Suprapubic skin (tissue), 4 donors: ENCODE data around the gene METRNL. TPM values are rescaled to one million over a fixed set of nuclear protein-coding genes. Genes with fewer than 3 reads are reported as not detected.

Experiments
- DNase-seq, 2 donors: peaks; one replicate each; pipeline ENCODE4 v3.0.0-alpha.2; 2019; ENCODE audit warnings: low spot score in 2 of 2
- H3K27ac ChIP-seq: fragments of 200-600 bp; sonication (generic); one replicate; pipeline ENCODE4 v1.5.1; 2019
- H3K27me3 ChIP-seq: fragments of 200-600 bp; sonication (generic); one replicate; pipeline ENCODE4 v1.5.1; 2019
- H3K36me3 ChIP-seq: fragments of 200-600 bp; sonication (generic); one replicate; pipeline ENCODE4 v1.5.1; 2019
- H3K4me1 ChIP-seq: fragments of 200-600 bp; sonication (generic); one replicate; pipeline ENCODE4 v1.5.1; 2019
- H3K4me3 ChIP-seq: fragments of 200-600 bp; sonication (generic); one replicate; pipeline ENCODE4 v1.5.1; 2019; ENCODE audit warnings: mild to moderate bottlenecking
- H3K9me3 ChIP-seq: fragments of 200-600 bp; sonication (generic); one replicate; pipeline ENCODE4 v1.5.1; 2019
- CTCF ChIP-seq, 2 donors: fragments of 200-600 bp in 1 of 2; fragments of 450-650 bp in 1 of 2; sonication (generic) in 1 of 2; IDR thresholded peaks; one replicate each; pipeline ENCODE4 v1.5.1; 2016 to 2019; ENCODE audit warnings: antibody characterized with exemption in 2 of 2, mild to moderate bottlenecking in 1 of 2, moderate library complexity in 1 of 2
- EP300 ChIP-seq: sonication (generic); formaldehyde crosslinking; IDR thresholded peaks from one replicate; pipeline ENCODE4 v1.6.1; 2017; ENCODE audit warnings: antibody characterized with exemption
- POLR2A ChIP-seq, 2 donors: fragments of 450-650 bp; IDR thresholded peaks; one replicate each; pipeline ENCODE4 v1.6.1; 2017; ENCODE audit warnings: antibody characterized with exemption in 2 of 2, mild to moderate bottlenecking in 2 of 2, moderate library complexity in 2 of 2
- POLR2AphosphoS5 ChIP-seq, 3 donors: sonication (generic); formaldehyde crosslinking; IDR thresholded peaks; one replicate each; pipeline ENCODE4 v1.6.1; 2017; ENCODE audit warnings: antibody characterized with exemption in 3 of 3
- WGBS: methylation state at CpG from one replicate; pipeline ENCODE4 v1.1.5; 2018; 5-methylcytosine and 5-hydroxymethylcytosine counted together
- total RNA-seq, 4 donors: library from RNA; depleted of rRNA; stranded (reverse); fragments of >200 nt; gene quantifications; one replicate each; pipeline ENCODE4 v1.1.0, GENCODE V29; 2016

Gene METRNL
- total RNA-seq, 4 donors from 2014 or later = 59.1 to 222 (median 155) TPM

DNA sequence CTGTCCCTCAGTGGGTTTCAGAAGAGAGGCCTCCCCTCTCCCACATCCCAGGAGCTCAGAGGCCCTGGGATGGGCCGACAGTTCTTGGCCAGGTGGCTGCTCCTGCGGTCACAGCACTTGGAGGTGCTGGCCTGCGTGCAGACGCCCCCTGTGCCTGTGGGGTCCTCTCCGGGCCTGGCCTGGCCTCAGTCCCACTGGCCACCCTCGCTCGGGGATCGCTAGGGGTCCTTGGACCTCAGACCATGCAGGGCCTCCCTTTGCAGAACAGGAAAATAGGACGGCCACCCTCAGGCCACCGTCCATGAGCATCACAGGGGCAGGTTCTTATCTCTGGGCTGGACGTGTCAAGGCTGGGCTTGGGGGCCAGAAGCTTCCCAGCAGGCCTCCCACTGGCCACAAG lies 30.0 kb downstream of the METRNL start:
- no peak for DNase-seq
- WGBS = no CpG with 5 or more reads among the region's 11 CpGs
- H3K36me3 ChIP-seq = no peaks in the 10 kb centered on the region
- H3K27me3 ChIP-seq = peaks cover 8% of the 10 kb centered on the region
- TF ChIP-seq POLR2A (IDR thresholded peaks at IDR 0.05) = no peak
- TF ChIP-seq CTCF (IDR thresholded peaks at IDR 0.05) = no peak
- no peak for TF ChIP-seq EP300
- no peak for TF ChIP-seq POLR2AphosphoS5 (IDR thresholded peaks at IDR 0.05)
- peak overlapping the region; percentile 21 for H3K4me3 ChIP-seq
- H3K27ac ChIP-seq = peak overlapping the region; percentile 82
- H3K9me3 ChIP-seq = no peaks in the 10 kb centered on the region
- peaks cover 50% of the 10 kb centered on the region for H3K4me1 ChIP-seq

- H3K27ac ChIP-seq = peak overlapping the region; percentile 82
- H3K4me3 ChIP-seq = peak overlapping the region; percentile 21
- no peaks in the 10 kb centered on the region for H3K36me3 ChIP-seq
- TF ChIP-seq POLR2A (IDR thresholded peaks at IDR 0.05) = peak in 1 of 2 donors; percentile 9
- no peak for TF ChIP-seq CTCF (IDR thresholded peaks at IDR 0.05)
- TF ChIP-seq EP300 = no peak
- TF ChIP-seq POLR2AphosphoS5 (IDR thresholded peaks at IDR 0.05) = peak in 2 of 3 donors; percentile 86 to 87
- H3K9me3 ChIP-seq = no peaks in the 10 kb centered on the region
- DNase-seq = peak; percentile 97 to 98
- H3K27me3 ChIP-seq = peaks cover 8% of the 10 kb centered on the region
- WGBS = 14% methylated on average over 29 of the region's 37 CpGs
- H3K4me1 ChIP-seq = peaks cover 45% of the 10 kb centered on the region
Observed at GRCh38 chr17:83109793-83110645, 30.6 kb downstream of the METRNL start.

DNA sequence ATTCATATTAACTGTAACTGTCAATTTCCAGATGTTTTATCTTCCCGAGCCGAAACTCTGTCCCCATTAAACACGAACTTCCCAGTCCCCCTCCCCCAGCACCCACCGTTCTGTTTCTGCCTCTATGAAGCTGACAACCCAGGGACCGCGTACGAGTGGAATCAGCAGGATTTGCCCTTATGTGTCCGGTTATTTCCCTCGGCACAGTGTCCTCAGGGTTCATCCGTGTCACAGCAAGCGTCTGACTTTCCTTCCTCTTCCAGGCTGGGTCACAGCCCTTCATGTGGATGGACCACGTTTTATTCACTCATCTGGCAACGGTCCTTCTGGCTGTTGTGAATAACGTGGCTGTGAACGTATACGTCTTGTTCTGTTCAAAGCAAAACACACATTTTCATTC lies 31.3 kb downstream of the METRNL start:
- no peak for DNase-seq
- Histone ChIP-seq H3K27me3 (peaks cover 8% of the 10 kb centered on the region), H3K4me3 (peak overlapping the region; percentile 21), H3K36me3 (no peaks in the 10 kb centered on the region), H3K9me3 (no peaks in the 10 kb centered on the region), H3K27ac (peak overlapping the region; percentile 82), H3K4me1 (peaks cover 38% of the 10 kb centered on the region)
- 8% methylated on average over 16 of the region's 16 CpGs for WGBS
- no peak for TF ChIP-seq POLR2AphosphoS5 (IDR thresholded peaks at IDR 0.05)
- TF ChIP-seq EP300 = no peak
- TF ChIP-seq CTCF (IDR thresholded peaks at IDR 0.05) = no peak
- no peak for TF ChIP-seq POLR2A (IDR thresholded peaks at IDR 0.05)

- Histone ChIP-seq H3K27me3 (peaks cover 8% of the 10 kb centered on the region), H3K27ac (no peak overlapping the region), H3K4me3 (no peak overlapping the region), H3K4me1 (peaks cover 36% of the 10 kb centered on the region), H3K36me3 (no peaks in the 10 kb centered on the region), H3K9me3 (no peaks in the 10 kb centered on the region)
- no peak for DNase-seq
- TF ChIP-seq POLR2A (IDR thresholded peaks at IDR 0.05) (no peak), EP300 (no peak), POLR2AphosphoS5 (IDR thresholded peaks at IDR 0.05) (no peak)
- WGBS = 79% methylated on average over 23 of the region's 35 CpGs
Observed at GRCh38 chr17:83111516-83112282, 32.3 kb downstream of the METRNL start.

GRCh38 chr17:83113381-83113780 lies 34.0 kb downstream of the METRNL start:
- Histone ChIP-seq H3K27ac (no peak overlapping the region), H3K27me3 (peaks cover 8% of the 10 kb centered on the region), H3K9me3 (no peaks in the 10 kb centered on the region), H3K4me3 (no peak overlapping the region), H3K4me1 (peaks cover 28% of the 10 kb centered on the region), H3K36me3 (no peaks in the 10 kb centered on the region)
- TF ChIP-seq CTCF (IDR thresholded peaks at IDR 0.05) (no peak), POLR2AphosphoS5 (IDR thresholded peaks at IDR 0.05) (no peak), POLR2A (IDR thresholded peaks at IDR 0.05) (no peak), EP300 (no peak)
- 90% methylated on average over 4 of the region's 11 CpGs for WGBS
- DNase-seq = no peak
